Stimulated activated CD8-positive, alpha-beta memory T cell treated with anti-CD3 and anti-CD28 coated beads, Interleukin-15, amount 100 ng/mL, for 48 hours (primary cell): ENCODE measurements around the gene PCDHA9.
"Not testable (repeated sequence)": the region's sequence is repeated elsewhere in the genome, so short reads cannot be mapped to it uniquely, and the experiment has no call there.

ENCODE experiments used
- DNase-seq, 2 donors: peaks; one replicate each; pipeline ENCODE4 v3.0.0-alpha.2; 2020; ENCODE audit warnings: low read depth in 2 of 2

PCDHA9 gene

DNA sequence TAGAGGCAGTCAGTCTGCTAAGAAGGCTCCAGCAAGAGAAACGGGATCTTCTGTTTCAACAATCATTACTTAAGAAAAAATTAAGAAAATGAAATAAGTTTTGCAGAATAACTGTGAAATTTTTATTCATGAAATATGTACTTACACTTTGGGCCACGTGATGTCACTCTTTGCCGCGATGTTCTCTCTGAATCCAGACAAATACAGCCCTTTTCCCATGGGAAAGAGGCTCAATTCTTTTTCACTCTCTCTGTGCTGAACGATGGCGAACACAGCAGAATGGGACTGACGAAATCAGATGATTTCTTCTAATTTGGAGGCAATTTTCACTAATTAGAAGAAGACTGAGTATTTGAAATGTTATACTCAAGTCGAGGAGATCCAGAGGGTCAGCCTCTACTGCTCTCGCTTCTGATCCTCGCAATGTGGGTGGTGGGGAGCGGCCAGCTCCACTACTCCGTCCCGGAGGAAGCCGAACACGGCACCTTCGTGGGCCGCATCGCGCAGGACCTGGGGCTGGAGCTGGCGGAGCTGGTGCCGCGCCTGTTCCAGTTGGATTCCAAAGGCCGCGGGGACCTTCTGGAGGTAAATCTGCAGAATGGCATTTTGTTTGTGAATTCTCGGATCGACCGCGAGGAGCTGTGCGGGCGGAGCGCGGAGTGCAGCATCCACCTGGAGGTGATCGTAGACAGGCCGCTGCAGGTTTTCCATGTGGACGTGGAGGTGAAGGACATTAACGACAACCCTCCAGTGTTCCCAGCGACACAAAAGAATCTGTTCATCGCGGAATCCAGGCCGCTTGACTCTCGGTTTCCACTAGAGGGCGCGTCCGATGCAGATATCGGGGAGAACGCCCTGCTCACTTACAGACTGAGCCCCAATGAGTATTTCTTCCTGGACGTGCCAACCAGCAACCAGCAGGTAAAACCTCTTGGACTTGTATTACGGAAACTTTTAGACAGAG lies at the start of gene PCDHA9:
PCDHA9 (plus strand) TSS at position 244 of the 964 bp plus-strand sequence; CDS start at position 358, 114 bp downstream.
- not testable (repeated sequence) for DNase-seq

DNA sequence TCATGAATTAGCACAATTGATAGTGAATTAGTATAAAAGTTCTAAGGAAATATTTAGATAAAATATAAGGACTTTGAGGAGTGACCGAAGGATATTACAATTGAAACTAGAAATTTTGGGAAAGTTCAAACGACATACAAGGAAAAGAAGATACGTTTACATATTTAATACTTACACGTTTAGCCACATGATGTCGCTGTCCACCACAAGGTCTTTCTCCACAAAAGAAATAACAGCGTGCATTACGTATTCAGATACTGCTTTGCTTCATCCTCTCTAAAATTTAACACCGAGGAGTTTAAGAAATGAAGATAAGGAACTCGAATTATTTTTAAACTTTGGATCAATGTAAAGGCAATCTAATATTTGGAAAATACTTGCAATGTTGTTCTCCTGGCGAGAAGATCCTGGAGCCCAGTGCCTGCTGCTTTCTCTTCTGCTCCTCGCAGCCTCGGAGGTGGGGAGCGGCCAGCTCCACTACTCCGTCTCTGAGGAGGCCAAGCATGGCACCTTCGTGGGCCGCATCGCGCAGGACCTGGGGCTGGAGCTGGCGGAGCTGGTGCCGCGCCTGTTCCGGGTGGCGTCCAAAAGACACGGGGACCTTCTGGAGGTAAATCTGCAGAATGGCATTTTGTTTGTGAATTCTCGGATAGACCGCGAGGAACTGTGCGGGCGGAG lies 47.2 kb upstream of the PCDHA9 start, which contains the start of gene PCDHA3:
PCDHA3 (plus strand) TSS at position 242 of the 678 bp plus-strand sequence.
- no peak for DNase-seq

DNA sequence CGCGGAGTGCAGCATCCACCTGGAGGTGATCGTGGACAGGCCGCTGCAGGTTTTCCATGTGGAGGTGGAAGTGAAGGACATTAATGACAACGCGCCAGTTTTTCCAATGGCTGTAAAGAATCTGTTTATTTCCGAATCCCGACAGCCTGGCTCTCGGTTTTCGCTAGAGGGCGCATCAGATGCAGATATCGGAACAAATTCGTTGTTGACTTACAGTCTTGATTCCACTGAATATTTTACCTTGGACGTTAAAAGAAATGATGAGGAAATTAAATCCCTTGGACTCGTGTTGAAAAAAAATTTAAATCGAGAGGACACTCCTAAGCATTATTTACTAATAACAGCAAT lies 46.7 kb upstream of the PCDHA9 start:
- DNase-seq, result no peak

DNA sequence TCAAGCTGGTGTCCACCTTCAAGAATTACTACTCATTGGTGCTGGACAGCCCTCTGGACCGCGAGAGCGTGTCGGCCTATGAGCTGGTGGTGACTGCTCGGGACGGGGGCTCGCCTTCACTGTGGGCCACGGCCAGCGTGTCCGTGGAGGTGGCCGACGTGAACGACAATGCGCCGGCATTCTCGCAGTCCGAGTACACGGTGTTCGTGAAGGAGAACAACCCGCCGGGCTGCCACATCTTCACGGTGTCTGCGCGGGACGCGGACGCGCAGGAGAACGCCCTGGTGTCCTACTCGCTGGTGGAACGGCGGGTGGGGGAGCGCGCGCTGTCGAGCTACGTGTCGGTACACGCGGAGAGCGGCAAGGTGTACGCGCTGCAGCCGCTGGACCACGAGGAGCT lies 45.8 kb upstream of the PCDHA9 start:
- not testable (repeated sequence) for DNase-seq

DNA sequence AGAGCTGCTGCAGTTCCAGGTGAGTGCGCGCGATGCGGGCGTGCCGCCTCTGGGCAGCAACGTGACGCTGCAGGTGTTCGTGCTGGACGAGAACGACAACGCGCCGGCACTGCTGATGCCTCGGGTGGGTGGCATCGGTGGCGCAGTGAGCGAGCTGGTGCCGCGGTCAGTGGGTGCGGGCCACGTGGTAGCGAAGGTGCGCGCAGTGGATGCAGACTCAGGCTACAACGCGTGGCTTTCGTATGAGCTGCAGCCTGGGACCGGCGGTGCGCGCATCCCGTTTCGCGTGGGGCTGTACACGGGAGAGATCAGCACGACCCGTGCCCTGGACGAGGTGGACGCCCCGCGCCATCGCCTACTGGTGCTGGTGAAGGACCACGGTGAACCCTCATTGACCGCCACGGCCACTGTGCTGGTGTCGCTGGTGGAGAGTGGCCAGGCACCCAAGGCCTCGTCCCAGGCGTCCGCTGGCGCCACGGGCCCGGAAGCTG lies 45.4 kb upstream of the PCDHA9 start:
- DNase-seq, result no peak

GRCh38 chr5:140806834-140807775 lies 41.1 kb upstream of the PCDHA9 start, which contains the start of gene PCDHA4:
Gene PCDHA4 (plus strand): TSS chr5:140807068.
- DNase-seq, result no peak

DNA sequence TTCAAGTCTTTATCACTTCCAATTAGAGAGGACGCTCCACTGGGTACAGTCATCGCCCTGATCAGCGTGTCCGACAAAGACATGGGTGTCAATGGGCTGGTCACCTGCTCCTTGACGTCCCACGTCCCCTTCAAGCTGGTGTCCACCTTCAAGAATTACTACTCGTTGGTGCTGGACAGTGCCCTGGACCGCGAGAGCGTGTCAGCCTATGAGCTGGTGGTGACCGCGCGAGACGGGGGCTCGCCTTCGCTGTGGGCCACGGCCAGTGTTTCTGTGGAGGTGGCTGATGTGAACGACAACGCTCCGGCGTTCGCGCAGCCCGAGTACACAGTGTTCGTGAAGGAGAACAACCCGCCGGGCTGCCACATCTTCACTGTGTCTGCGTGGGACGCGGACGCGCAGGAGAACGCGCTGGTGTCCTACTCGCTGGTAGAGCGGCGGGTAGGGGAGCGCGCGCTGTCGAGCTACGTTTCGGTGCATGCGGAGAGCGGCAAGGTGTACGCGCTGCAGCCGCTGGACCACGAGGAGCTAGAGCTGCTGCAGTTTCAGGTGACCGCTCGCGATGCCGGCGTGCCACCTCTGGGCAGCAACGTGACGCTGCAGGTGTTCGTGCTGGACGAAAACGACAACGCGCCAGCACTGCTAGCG lies 39.8 kb upstream of the PCDHA9 start:
- DNase-seq, result not testable (repeated sequence)

DNA sequence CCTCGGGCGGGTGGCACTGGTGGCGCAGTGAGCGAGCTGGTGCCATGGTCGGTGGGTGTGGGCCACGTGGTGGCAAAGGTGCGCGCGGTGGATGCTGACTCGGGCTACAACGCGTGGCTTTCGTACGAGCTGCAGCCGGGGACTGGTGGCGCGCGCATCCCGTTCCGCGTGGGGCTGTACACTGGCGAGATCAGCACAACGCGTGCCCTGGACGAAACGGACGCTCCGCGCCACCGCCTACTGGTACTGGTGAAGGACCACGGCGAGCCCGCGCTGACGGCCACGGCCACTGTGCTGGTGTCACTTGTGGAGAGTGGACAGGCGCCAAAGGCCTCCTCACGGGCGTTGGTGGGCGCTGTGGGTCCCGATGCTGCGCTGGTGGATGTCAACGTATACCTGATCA lies 39.3 kb upstream of the PCDHA9 start:
- DNase-seq, result no peak

- DNase-seq, result no peak
These were observed 26.6 kb upstream of the PCDHA9 start, which contains the start of gene PCDHA5 for GRCh38 chr5:140821375-140822280. Gene PCDHA5 (plus strand): TSS chr5:140821613.

GRCh38 chr5:140822281-140822629 lies 25.9 kb upstream of the PCDHA9 start:
- DNase-seq, result no peak

DNA sequence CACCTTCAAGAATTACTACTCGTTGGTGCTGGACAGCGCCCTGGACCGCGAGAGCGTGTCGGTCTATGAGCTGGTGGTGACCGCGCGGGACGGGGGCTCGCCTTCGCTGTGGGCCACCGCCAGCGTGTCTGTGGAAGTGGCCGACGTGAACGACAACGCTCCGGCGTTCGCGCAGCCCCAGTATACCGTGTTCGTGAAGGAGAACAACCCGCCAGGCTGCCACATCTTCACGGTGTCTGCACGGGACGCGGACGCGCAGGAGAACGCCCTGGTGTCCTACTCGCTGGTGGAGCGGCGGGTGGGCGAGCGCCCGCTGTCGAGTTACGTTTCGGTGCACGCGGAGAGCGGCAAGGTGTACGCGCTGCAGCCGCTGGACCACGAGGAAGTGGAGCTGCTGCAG lies 25.2 kb upstream of the PCDHA9 start:
- not testable (repeated sequence) for DNase-seq

DNA sequence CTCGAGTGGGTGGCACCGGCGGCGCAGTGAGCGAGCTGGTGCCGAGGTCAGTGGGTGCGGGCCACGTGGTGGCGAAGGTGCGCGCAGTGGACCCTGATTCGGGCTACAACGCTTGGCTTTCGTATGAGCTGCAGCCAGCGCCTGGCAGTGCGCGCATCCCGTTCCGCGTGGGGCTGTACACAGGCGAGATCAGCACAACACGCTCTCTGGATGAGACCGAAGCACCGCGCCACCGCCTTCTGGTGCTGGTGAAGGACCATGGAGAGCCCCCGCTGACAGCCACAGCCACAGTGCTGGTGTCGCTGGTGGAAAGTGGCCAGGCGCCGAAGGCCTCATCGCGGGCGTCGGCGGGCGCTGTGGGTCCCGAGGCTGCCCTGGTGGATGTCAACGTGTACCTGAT lies 24.7 kb upstream of the PCDHA9 start:
- DNase-seq, result no peak

GRCh38 chr5:140827704-140828361 lies 20.3 kb upstream of the PCDHA9 start, which contains the start of gene PCDHA6:
Gene PCDHA6 (plus strand): TSS chr5:140827960. CDS start chr5:140828092, 132 bp downstream.
- DNase-seq, result no peak

DNA sequence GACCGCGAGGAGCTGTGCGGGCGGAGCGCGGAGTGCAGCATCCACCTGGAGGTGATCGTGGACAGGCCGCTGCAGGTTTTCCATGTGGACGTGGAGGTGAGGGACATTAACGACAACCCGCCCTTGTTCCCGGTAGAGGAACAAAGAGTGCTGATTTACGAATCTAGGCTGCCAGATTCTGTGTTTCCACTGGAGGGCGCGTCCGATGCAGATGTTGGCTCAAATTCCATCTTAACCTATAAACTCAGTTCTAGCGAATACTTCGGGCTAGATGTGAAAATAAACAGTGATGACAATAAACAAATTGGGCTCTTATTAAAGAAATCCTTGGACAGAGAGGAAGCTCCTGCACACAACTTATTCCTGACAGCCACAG lies 19.8 kb upstream of the PCDHA9 start:
- no peak for DNase-seq

- DNase-seq, result not testable (repeated sequence)
These were observed 18.4 kb upstream of the PCDHA9 start for GRCh38 chr5:140829511-140830501.

DNA sequence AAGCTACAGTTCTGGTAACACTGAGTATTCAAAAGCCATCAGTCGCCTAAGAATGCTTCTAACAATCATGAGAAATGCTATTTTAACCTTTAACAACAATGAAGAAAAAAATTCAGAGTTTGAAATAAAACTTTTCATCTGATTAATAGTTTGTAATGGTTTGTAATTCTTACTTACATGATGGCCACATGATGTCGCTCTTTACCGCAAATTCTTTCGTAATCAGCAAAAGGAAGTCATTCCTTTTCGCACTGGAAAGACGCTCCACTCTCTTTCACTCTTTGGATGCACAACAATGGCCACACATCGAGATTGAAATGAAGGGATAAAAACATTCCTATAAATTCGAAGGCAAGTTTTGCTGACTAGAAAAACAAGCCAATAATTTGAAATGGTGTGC lies 14.2 kb upstream of the PCDHA9 start, which contains the start of gene PCDHA7:
PCDHA7 (plus strand) TSS at position 277 of the 400 bp plus-strand sequence; CDS start at position 392, 115 bp downstream.
- DNase-seq, result no peak

DNA sequence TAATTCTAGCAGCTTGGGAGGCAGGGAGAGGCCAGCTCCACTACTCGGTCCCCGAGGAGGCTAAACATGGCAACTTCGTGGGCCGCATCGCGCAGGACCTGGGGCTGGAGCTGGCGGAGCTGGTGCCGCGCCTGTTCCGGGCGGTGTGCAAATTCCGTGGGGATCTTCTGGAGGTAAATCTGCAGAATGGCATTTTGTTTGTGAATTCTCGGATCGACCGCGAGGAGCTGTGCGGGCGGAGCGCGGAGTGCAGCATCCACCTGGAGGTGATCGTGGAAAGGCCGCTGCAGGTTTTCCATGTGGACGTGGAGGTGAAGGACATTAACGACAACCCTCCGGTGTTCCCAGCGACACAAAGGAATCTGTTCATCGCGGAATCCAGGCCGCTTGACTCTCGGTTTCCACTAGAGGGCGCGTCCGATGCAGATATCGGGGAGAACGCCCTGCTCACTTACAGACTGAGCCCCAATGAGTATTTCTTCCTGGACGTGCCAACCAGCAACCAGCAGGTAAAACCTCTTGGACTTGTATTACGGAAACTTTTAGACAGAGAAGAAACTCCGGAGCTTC lies 13.7 kb upstream of the PCDHA9 start:
- DNase-seq, result not testable (repeated sequence)
